IMR-90 (cell line): ENCODE data around the gene EED. TPM values are rescaled to one million over a fixed set of nuclear protein-coding genes. Genes with fewer than 3 reads are reported as not detected.

Experiments used
- ATAC-seq: fragments of 200-7000 bp; cut with Tn5 transposase; 2 replicates; pipeline ENCODE4 v1.9.1; 2020; ENCODE audit warnings: low read depth, mild to moderate bottlenecking, moderate library complexity
- BruUV-seq: library from RNA; stranded (reverse); fragments of 400-500 nt; replicated peaks from 2 replicates; lab custom pipeline; 2021; lab: Mats Ljungman, UMichigan
- CTCF ChIA-PET: fragments of 300-600 bp; formaldehyde crosslinking; extraction: SDS; loops from one replicate; lab custom pipeline; 2021; ENCODE audit warnings: antibody characterized with exemption; lab: Yijun Ruan, JAX
- POLR2A ChIA-PET: fragments of 300-600 bp; sonication (Branson Sonifier 250); formaldehyde crosslinking; loops from one replicate; lab custom pipeline; 2022; ENCODE audit warnings: antibody characterized with exemption; ENCODE audit not compliant: unreplicated experiment; lab: Charles Lee
- DNase-seq: peaks from one replicate; pipeline ENCODE4 v3.0.0; 2013
- H2AFZ ChIP-seq: replicated peaks from 2 replicates; pipeline ENCODE3; 2013; ENCODE audit warnings: low read length, mild to moderate bottlenecking; ENCODE audit not compliant: poor library complexity
- H2AK5ac ChIP-seq: 2 replicates; pipeline ENCODE4 v1.6.1; 2013; ENCODE audit warnings: low read depth, low read length, inconsistent platforms
- H2AK9ac ChIP-seq: replicated peaks from 2 replicates; pipeline ENCODE3; 2013; ENCODE audit warnings: mild to moderate bottlenecking, low read depth, low read length, moderate library complexity; ENCODE audit not compliant: poor library complexity
- H2BK120ac ChIP-seq: 2 replicates; pipeline ENCODE4 v1.6.1; 2013; ENCODE audit warnings: low read depth, low read length, inconsistent platforms
- H2BK15ac ChIP-seq: 3 replicates; pipeline ENCODE4 v1.6.1; 2013; ENCODE audit warnings: low read depth, low read length, inconsistent platforms
- H2BK20ac ChIP-seq: 2 replicates; pipeline ENCODE4 v1.6.1; 2013; ENCODE audit warnings: low read depth, mild to moderate bottlenecking, inconsistent platforms, low read length, moderate library complexity
- H2BK5ac ChIP-seq: 2 replicates; pipeline ENCODE4 v1.6.1; 2013; ENCODE audit warnings: mild to moderate bottlenecking, low read depth, low read length, inconsistent platforms; ENCODE audit not compliant: poor library complexity, severe bottlenecking
- H3K14ac ChIP-seq: replicated peaks from 2 replicates; pipeline ENCODE4 v1.6.1; 2013; ENCODE audit warnings: low read depth, low read length, inconsistent platforms
- H3K18ac ChIP-seq: 2 replicates; pipeline ENCODE4 v1.6.1; 2013; ENCODE audit warnings: low read depth, low read length, control low read depth
- H3K23ac ChIP-seq: 2 replicates; pipeline ENCODE4 v1.6.1; 2013; ENCODE audit warnings: low read depth, low read length, inconsistent platforms
- H3K27ac ChIP-seq: 2 replicates; pipeline ENCODE4 v1.5.1; 2013; ENCODE audit warnings: mild to moderate bottlenecking, control low read depth, low read length; ENCODE audit not compliant: insufficient read depth
- H3K27me3 ChIP-seq: 2 replicates; pipeline ENCODE4 v1.6.1; 2013; ENCODE audit warnings: low read length; ENCODE audit not compliant: control insufficient read depth, insufficient read depth
- H3K36me3 ChIP-seq: 2 replicates; pipeline ENCODE4 v1.6.1; 2013; ENCODE audit warnings: low read length, mixed read lengths; ENCODE audit not compliant: control insufficient read depth, insufficient read depth
- H3K4ac ChIP-seq: 2 replicates; pipeline ENCODE4 v1.6.1; 2013; ENCODE audit warnings: low read depth, low read length, inconsistent platforms
- H3K4me1 ChIP-seq: 2 replicates; pipeline ENCODE4 v1.6.1; 2013; ENCODE audit warnings: low read length, mixed read lengths; ENCODE audit not compliant: control insufficient read depth, insufficient read depth
- H3K4me2 ChIP-seq: 2 replicates; pipeline ENCODE4 v1.6.1; 2013; ENCODE audit warnings: low read depth, mild to moderate bottlenecking, control low read depth, low read length, moderate library complexity
- H3K4me3 ChIP-seq: 2 replicates; pipeline ENCODE4 v1.5.1; 2013; ENCODE audit warnings: low read depth, mild to moderate bottlenecking, control low read depth, low read length, moderate library complexity; ENCODE audit not compliant: insufficient read depth
- H3K56ac ChIP-seq: 2 replicates; pipeline ENCODE4 v1.6.1; 2013; ENCODE audit warnings: low read length, inconsistent platforms; ENCODE audit not compliant: insufficient read depth; ENCODE audit errors: extremely low read depth
- H3K79me1 ChIP-seq, 2 experiments: 2 replicates each; pipeline ENCODE4 v1.6.1; 2013; ENCODE audit warnings: low read length in 2 of 2, inconsistent platforms in 1 of 2, low read depth in 1 of 2
- H3K9ac ChIP-seq: 2 replicates; pipeline ENCODE4 v1.6.1; 2013; ENCODE audit warnings: low read depth, low read length, control low read depth
- H3K9me1 ChIP-seq: 2 replicates; pipeline ENCODE4 v1.6.1; 2013; ENCODE audit warnings: low read length, inconsistent platforms; ENCODE audit not compliant: insufficient read depth
- H3K9me3 ChIP-seq: 2 replicates; pipeline ENCODE4 v1.6.1; 2013; ENCODE audit warnings: low read length; ENCODE audit not compliant: control insufficient read depth, insufficient read depth
- H4K20me1 ChIP-seq: 2 replicates; pipeline ENCODE4 v1.6.1; 2013; ENCODE audit warnings: low read length, inconsistent platforms; ENCODE audit not compliant: insufficient read depth
- H4K5ac ChIP-seq: 2 replicates; pipeline ENCODE4 v1.6.1; 2013; ENCODE audit warnings: mild to moderate bottlenecking, low read depth, low read length, control low read depth
- H4K8ac ChIP-seq, 2 experiments: 2 replicates each; pipeline ENCODE4 v1.6.1; 2013; ENCODE audit warnings: low read depth in 2 of 2, low read length in 2 of 2, control low read depth in 1 of 2, inconsistent platforms in 1 of 2
- H4K91ac ChIP-seq: 2 replicates; pipeline ENCODE4 v1.6.1; 2013; ENCODE audit warnings: low read depth, low read length, inconsistent platforms; ENCODE audit not compliant: insufficient read depth
- BHLHE40 ChIP-seq: fragments of 150-350 bp; IDR thresholded peaks from 2 replicates; pipeline ENCODE4 v1.6.1; 2016; ENCODE audit warnings: mild to moderate bottlenecking, low read depth, low read length
- CEBPB ChIP-seq: IDR thresholded peaks from 2 replicates; pipeline ENCODE4 v1.6.1; 2012; ENCODE audit warnings: low read depth, low read length, improper control_type of control experiment
- FOS ChIP-seq: fragments of 150-350 bp; IDR thresholded peaks from 2 replicates; pipeline ENCODE4 v1.6.1; 2016; ENCODE audit warnings: low read depth, low read length
- MXI1 ChIP-seq: IDR thresholded peaks from 2 replicates; pipeline ENCODE4 v1.6.1; 2012; ENCODE audit warnings: low read depth, mild to moderate bottlenecking, low read length, moderate library complexity, borderline replicate concordance
- NFE2L2 ChIP-seq: fragments of 150-350 bp; IDR thresholded peaks from 2 replicates; pipeline ENCODE4 v1.6.1; 2016; ENCODE audit warnings: low read depth, mild to moderate bottlenecking, low read length
- RAD21 ChIP-seq: IDR thresholded peaks from 2 replicates; pipeline ENCODE4 v1.6.1; 2012; ENCODE audit warnings: low read length, improper control_type of control experiment
- RCOR1 ChIP-seq: IDR thresholded peaks from 2 replicates; pipeline ENCODE4 v1.6.1; 2012; ENCODE audit warnings: mild to moderate bottlenecking, low read length, improper control_type of control experiment; ENCODE audit not compliant: insufficient replicate concordance
- RFX5 ChIP-seq: IDR thresholded peaks from 2 replicates; pipeline ENCODE4 v1.8.0; 2012; ENCODE audit warnings: low read depth, mild to moderate bottlenecking, low read length, moderate library complexity
- SMC3 ChIP-seq: fragments of 150-350 bp; IDR thresholded peaks from 2 replicates; pipeline ENCODE4 v1.6.1; 2016; ENCODE audit warnings: low read depth, mild to moderate bottlenecking, antibody characterized with exemption, low read length, moderate library complexity
- WGBS, 2 experiments: methylation state at CpG; one replicate each; pipeline versions ENCODE4 v1.1.5 to v1.1.7; 2013; ENCODE audit warnings: missing lambda C conversion rate in 2 of 2; ENCODE audit not compliant: insufficient read length in 1 of 2; ENCODE audit errors: extremely low coverage in 2 of 2; 5-methylcytosine and 5-hydroxymethylcytosine counted together
- dilution Hi-C: fragments of 300-500 bp; cut with HindIII; formaldehyde crosslinking; loops from one replicate; pipeline ENCODE4 v1.14.3; 2018; ENCODE audit warnings: low sequenced_read_pairs; ENCODE audit not compliant: unreplicated experiment
- in situ Hi-C: fragments of 300-500 bp; cut with MboI; formaldehyde crosslinking; loops from 3 replicates; pipeline ENCODE4 v1.14.3; 2019; ENCODE audit warnings: low sequenced_read_pairs, inconsistent platforms, mixed read lengths
- intact Hi-C: fragments of 100-400 bp; cut with micrococcal nuclease; formaldehyde crosslinking; loops from 2 replicates; pipeline ENCODE4 v1.10.0; 2022
- polyA plus RNA-seq, 3 experiments: library from polyadenylated mRNA; depleted of rRNA; stranded (reverse); fragments of >200 nt; gene quantifications; 2 replicates each; pipeline ENCODE4 v1.2.3, GENCODE V29; 2012; ENCODE audit warnings: low replicate concordance in 1 of 3
- total RNA-seq: library from RNA; depleted of rRNA; stranded (reverse); fragments of >200 nt; gene quantifications from 2 replicates; pipeline ENCODE4 v1.2.3, GENCODE V29; 2012
- TF ChIP-seq, protein P1 (sequence below): fragments of 150-350 bp; IDR thresholded peaks from 2 replicates; pipeline ENCODE4 v1.6.1; 2017; ENCODE audit warnings: mild to moderate bottlenecking, antibody characterized with exemption, low read length, low read depth
- TF ChIP-seq, protein P2 (sequence below): conservative IDR thresholded peaks from 2 replicates; pipeline ENCODE4 v1.5.1; 2012; ENCODE audit warnings: mild to moderate bottlenecking, low read depth, low read length, improper control_type of control experiment
- TF ChIP-seq, protein P3 (sequence below): fragments of 150-350 bp; IDR thresholded peaks from 2 replicates; pipeline ENCODE4 v1.6.1; 2016; ENCODE audit warnings: low read depth, mild to moderate bottlenecking, low read length, moderate library complexity, borderline replicate concordance

EED gene
- total and polyA plus RNA-seq, 2 of the 4 experiments (the other 2 are of a cell fraction): 11.1 to 11.5 TPM

DNA sequence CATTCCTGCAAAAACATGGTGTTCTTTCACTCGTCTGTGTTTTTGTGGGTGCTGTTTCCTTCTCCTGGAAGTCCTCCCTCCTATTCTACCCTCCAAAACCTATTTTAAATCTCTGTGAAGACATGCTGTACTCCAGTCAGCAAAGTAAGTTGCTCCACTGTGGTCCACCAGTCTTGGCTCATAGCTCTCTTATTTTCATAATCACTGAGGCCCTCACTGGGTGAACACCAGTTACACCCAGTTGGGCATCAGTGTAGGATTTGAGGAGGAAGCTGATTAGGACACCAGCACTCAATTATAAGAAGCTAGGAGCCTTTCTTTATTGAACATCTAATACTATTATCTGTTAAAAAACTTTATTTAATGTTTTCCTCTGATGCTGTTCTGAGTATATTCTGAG is 23.9 kb upstream of the EED start:
- Histone ChIP-seq H3K9me1 (no peaks in the 10 kb centered on the region), H2BK120ac (no peak overlapping the region), H3K79me1 (0 out of 4 replicates have a peak, but pooled peaks cover 0 to 4% of the 10 kb centered on the region in 2 experiments), H2AFZ (no peak overlapping the region), H3K4me1 (no peaks in the 10 kb centered on the region; the same call in 1 of the 2 replicates), H2BK20ac (no peak overlapping the region), H2BK15ac (no peak overlapping the region), H4K91ac (no peak overlapping the region), H2AK5ac (no peak overlapping the region), H3K9ac (no peak overlapping the region), H3K27ac (no peak overlapping the region), H3K9me3 (no peaks in the 10 kb centered on the region), H3K36me3 (no peaks in the 10 kb centered on the region), H3K4me3 (no peak overlapping the region), H3K14ac (no peak overlapping the region), H3K27me3 (peaks cover 6% of the 10 kb centered on the region; the same call in 1 of the 2 replicates), H2AK9ac (no peak overlapping the region), H3K23ac (no peak overlapping the region), H3K18ac (no peak overlapping the region), H4K5ac (no peak overlapping the region), H3K4ac (no peak overlapping the region), H4K20me1 (no peaks in the 10 kb centered on the region), H3K56ac (no peak overlapping the region), H4K8ac (no peak overlapping the region), H2BK5ac (no peak overlapping the region), H3K4me2 (no peak overlapping the region)
- DNase-seq (no peak), ATAC-seq (no peak)
- in situ Hi-C loops: loop anchor here (25.0 kb wide), 1 partner anchor 183 kb away; no protein-coding TSS in a partner anchor
- intact Hi-C loops: no loop called here
- POLR2A ChIA-PET: no interaction called here
- no TSS peak for BruUV-seq
- TF ChIP-seq NFE2L2 (no peak), CEBPB (no peak), FOS (no peak), RCOR1 (no peak), RAD21 (no peak), MXI1 (no peak), SMC3 (no peak), BHLHE40 (no peak), RFX5 (no peak)
- TF ChIP-seq, protein P1, sequence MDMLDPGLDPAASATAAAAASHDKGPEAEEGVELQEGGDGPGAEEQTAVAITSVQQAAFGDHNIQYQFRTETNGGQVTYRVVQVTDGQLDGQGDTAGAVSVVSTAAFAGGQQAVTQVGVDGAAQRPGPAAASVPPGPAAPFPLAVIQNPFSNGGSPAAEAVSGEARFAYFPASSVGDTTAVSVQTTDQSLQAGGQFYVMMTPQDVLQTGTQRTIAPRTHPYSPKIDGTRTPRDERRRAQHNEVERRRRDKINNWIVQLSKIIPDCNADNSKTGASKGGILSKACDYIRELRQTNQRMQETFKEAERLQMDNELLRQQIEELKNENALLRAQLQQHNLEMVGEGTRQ: no peak
- TF ChIP-seq, protein P2, sequence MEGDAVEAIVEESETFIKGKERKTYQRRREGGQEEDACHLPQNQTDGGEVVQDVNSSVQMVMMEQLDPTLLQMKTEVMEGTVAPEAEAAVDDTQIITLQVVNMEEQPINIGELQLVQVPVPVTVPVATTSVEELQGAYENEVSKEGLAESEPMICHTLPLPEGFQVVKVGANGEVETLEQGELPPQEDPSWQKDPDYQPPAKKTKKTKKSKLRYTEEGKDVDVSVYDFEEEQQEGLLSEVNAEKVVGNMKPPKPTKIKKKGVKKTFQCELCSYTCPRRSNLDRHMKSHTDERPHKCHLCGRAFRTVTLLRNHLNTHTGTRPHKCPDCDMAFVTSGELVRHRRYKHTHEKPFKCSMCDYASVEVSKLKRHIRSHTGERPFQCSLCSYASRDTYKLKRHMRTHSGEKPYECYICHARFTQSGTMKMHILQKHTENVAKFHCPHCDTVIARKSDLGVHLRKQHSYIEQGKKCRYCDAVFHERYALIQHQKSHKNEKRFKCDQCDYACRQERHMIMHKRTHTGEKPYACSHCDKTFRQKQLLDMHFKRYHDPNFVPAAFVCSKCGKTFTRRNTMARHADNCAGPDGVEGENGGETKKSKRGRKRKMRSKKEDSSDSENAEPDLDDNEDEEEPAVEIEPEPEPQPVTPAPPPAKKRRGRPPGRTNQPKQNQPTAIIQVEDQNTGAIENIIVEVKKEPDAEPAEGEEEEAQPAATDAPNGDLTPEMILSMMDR: no peak
- TF ChIP-seq, protein P3, sequence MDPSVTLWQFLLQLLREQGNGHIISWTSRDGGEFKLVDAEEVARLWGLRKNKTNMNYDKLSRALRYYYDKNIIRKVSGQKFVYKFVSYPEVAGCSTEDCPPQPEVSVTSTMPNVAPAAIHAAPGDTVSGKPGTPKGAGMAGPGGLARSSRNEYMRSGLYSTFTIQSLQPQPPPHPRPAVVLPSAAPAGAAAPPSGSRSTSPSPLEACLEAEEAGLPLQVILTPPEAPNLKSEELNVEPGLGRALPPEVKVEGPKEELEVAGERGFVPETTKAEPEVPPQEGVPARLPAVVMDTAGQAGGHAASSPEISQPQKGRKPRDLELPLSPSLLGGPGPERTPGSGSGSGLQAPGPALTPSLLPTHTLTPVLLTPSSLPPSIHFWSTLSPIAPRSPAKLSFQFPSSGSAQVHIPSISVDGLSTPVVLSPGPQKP: no peak
- CTCF ChIA-PET: no interaction called here
- no CpG with 5 or more reads among the region's 1 CpG for WGBS, 2 experiments
- dilution Hi-C loops: no loop called here
